PFSK-1 (cell line): ENCODE data around the gene RTN4IP1.

ENCODE experiments used
- FOXP2 ChIP-seq: optimal IDR thresholded peaks from 2 replicates; pipeline ENCODE3; 2011; ENCODE audit warnings: borderline replicate concordance, control low read depth, inconsistent platforms; ENCODE audit not compliant: insufficient read depth; ENCODE audit errors: extremely low read length, extremely low read depth
- POLR2AphosphoS5 ChIP-seq: IDR thresholded peaks from 2 replicates; pipeline ENCODE4 v1.6.1; 2012; ENCODE audit warnings: low read depth, mild to moderate bottlenecking, control low read depth, low read length, moderate library complexity
- SIN3A ChIP-seq: IDR thresholded peaks from 2 replicates; pipeline ENCODE4 v1.6.1; 2012; ENCODE audit warnings: mild to moderate bottlenecking, low read length, moderate library complexity, borderline replicate concordance; ENCODE audit not compliant: insufficient read depth
- TAF1 ChIP-seq: IDR thresholded peaks from 2 replicates; pipeline ENCODE4 v1.6.1; 2012; ENCODE audit warnings: low read length, control low read depth, borderline replicate concordance; ENCODE audit not compliant: insufficient read depth
- TF ChIP-seq, protein P1 (sequence below), 2 experiments: IDR thresholded peaks; 2 replicates each; pipeline versions ENCODE4 v1.6.1 to v1.8.0; 2011 to 2012; ENCODE audit warnings: low read depth in 2 of 2, low read length in 2 of 2, control low read depth in 1 of 2, inconsistent platforms in 1 of 2, mild to moderate bottlenecking in 1 of 2, moderate library complexity in 1 of 2; ENCODE audit not compliant: insufficient read depth in 1 of 2

DNA sequence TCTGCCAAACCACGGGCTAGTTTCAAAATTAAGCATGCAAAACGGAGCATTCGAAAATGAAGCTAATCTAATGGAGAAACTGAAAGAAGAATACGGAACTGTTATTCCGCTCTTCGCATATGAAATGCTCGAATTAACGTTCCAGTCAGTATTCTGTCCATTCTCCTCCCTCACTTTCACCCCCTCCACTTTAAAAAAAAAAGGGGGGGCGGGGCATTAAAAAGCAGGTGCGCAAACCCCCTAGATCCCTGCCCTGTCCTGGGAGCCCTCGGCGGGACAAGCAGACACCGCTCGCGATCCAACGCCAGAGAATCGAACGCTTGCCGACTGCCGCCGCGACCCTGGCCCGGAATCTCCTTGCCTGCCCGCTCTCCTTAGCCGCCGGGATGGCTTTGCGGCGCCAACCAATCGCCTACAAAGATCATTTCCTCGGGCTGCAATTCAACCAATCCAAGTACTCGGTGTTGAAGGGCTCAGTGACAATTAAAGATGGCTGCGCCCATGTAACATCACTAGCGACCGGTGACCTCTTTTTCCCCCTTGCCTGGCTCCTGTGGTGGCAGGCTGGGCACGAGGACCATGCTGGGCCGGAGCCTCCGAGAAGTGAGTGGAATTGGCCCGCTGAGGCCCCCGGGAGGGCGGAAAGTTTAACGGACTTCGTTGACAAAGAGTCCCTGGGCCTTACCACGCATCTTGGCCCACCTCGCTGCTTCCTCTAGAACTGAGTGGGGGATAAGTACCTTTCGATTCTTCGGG, at the start of gene RTN4IP1, which contains the start of gene QRSL1:
- TF ChIP-seq POLR2AphosphoS5 (peak; percentile 83), SIN3A (peak; percentile 32; the same call in 1 of the 2 replicates), TAF1 (peak; percentile 83; the same call in 1 of the 2 replicates), FOXP2 (no peak)
- TF ChIP-seq, protein P1, sequence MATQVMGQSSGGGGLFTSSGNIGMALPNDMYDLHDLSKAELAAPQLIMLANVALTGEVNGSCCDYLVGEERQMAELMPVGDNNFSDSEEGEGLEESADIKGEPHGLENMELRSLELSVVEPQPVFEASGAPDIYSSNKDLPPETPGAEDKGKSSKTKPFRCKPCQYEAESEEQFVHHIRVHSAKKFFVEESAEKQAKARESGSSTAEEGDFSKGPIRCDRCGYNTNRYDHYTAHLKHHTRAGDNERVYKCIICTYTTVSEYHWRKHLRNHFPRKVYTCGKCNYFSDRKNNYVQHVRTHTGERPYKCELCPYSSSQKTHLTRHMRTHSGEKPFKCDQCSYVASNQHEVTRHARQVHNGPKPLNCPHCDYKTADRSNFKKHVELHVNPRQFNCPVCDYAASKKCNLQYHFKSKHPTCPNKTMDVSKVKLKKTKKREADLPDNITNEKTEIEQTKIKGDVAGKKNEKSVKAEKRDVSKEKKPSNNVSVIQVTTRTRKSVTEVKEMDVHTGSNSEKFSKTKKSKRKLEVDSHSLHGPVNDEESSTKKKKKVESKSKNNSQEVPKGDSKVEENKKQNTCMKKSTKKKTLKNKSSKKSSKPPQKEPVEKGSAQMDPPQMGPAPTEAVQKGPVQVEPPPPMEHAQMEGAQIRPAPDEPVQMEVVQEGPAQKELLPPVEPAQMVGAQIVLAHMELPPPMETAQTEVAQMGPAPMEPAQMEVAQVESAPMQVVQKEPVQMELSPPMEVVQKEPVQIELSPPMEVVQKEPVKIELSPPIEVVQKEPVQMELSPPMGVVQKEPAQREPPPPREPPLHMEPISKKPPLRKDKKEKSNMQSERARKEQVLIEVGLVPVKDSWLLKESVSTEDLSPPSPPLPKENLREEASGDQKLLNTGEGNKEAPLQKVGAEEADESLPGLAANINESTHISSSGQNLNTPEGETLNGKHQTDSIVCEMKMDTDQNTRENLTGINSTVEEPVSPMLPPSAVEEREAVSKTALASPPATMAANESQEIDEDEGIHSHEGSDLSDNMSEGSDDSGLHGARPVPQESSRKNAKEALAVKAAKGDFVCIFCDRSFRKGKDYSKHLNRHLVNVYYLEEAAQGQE (IDR thresholded peaks at IDR 0.05; ENCODE audit: insufficient read depth in 1 of 2, low read depth in 2 of 2, low read length in 2 of 2): peak in 1 of 2 experiments; percentile 47; a peak in 1 of 4 replicates
